ENCODE measurements around the gene NTRK1.

- TF ChIP-seq POLR2A (IDR thresholded peaks at IDR 0.05) (no peak), CTCF (IDR thresholded peaks at IDR 0.05) (no peak)
These were observed 23.3 kb downstream of the NTRK1 start for GRCh38 chr1:156883919-156884318.

Data from breast epithelium (tissue), 3 donors.